MCF 10A (cell line): ENCODE data around the gene CPNE4. TPM values are rescaled to one million over a fixed set of nuclear protein-coding genes. Genes with fewer than 3 reads are reported as not detected.

Source experiments
- BruUV-seq: library from RNA; stranded (reverse); fragments of 400-500 nt; replicated peaks from 2 replicates; lab custom pipeline; 2021; lab: Mats Ljungman, UMichigan
- CTCF ChIA-PET: fragments of 300-600 bp; sonication (Branson Sonifier 250); formaldehyde crosslinking; extraction: SDS; loops from one replicate; lab custom pipeline; 2021; ENCODE audit warnings: antibody characterized with exemption, inconsistent platforms; lab: Yijun Ruan, JAX
- POLR2A ChIA-PET: fragments of 300-600, 350-650 bp; sonication (Branson Sonifier 250); formaldehyde crosslinking; extraction: SDS; loops from one replicate; lab custom pipeline; 2020; ENCODE audit warnings: antibody characterized with exemption, inconsistent platforms; lab: Yijun Ruan, JAX
- DNase-seq: peaks from one replicate; pipeline ENCODE4 v3.0.0-alpha.2; 2018; ENCODE audit not compliant: unreplicated experiment
- H3K27ac Mint-ChIP-seq: one replicate; pipeline ENCODE4 v1.8.0; 2022; ENCODE audit warnings: mild to moderate bottlenecking, low read depth, mixed read lengths; ENCODE audit not compliant: unreplicated experiment
- H3K27me3 Mint-ChIP-seq: one replicate; pipeline ENCODE4 v1.8.0; 2022; ENCODE audit warnings: mixed read lengths; ENCODE audit not compliant: insufficient read depth, unreplicated experiment
- H3K36me3 Mint-ChIP-seq: one replicate; pipeline ENCODE4 v1.8.0; 2022; ENCODE audit warnings: mild to moderate bottlenecking, moderate library complexity, mixed read lengths; ENCODE audit not compliant: insufficient read depth, unreplicated experiment
- H3K4me1 Mint-ChIP-seq: one replicate; pipeline ENCODE4 v1.8.0; 2022; ENCODE audit warnings: mixed read lengths; ENCODE audit not compliant: insufficient read depth, unreplicated experiment
- H3K4me3 Mint-ChIP-seq: one replicate; pipeline ENCODE4 v1.8.0; 2022; ENCODE audit warnings: mild to moderate bottlenecking, moderate library complexity, mixed read lengths; ENCODE audit not compliant: unreplicated experiment
- H3K9me3 Mint-ChIP-seq: one replicate; pipeline ENCODE4 v1.8.0; 2022; ENCODE audit warnings: mixed read lengths; ENCODE audit not compliant: unreplicated experiment
- intact Hi-C: fragments of 100-400 bp; cut with micrococcal nuclease; formaldehyde crosslinking; loops from 2 replicates; pipeline ENCODE4 v1.14.1; 2022
- total RNA-seq: library from RNA; stranded (reverse); gene quantifications from 2 replicates; pipeline ENCODE4 v1.2.3, GENCODE V29; 2022
- TF ChIP-seq, protein P1 (sequence below): fragments of 200-600 bp; IDR thresholded peaks from one replicate; pipeline ENCODE4 v1.8.0; 2022; ENCODE audit warnings: antibody characterized with exemption, mild to moderate bottlenecking; ENCODE audit not compliant: unreplicated experiment

The CPNE4 gene
- total RNA-seq, 1 experiment from 2014 or later, result not detected

DNA sequence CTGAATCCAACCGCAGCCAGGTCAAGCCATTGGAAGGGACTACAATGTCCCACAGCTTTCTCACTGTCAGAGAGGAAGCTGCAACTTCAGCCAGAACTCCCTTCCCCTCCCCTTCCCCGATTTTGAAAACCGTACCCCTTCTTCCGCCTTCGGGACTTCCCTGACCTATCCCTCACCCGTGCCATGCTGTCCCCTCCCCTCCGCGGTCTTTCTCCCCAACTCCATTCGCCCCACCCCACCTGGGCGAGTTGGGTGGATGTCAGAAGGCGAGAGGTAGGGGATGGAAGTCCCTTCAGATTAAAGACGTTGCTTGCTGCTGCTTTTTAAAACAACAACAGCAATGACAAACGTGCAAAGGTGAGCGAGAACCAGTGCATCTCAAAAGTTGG lies 723 bp downstream of the CPNE4 start:
- peak overlapping the region; percentile 73 for H3K4me3 Mint-ChIP-seq
- no peak for DNase-seq
- H3K36me3 Mint-ChIP-seq, result no peaks in the 10 kb centered on the region
- TF ChIP-seq, protein P1, sequence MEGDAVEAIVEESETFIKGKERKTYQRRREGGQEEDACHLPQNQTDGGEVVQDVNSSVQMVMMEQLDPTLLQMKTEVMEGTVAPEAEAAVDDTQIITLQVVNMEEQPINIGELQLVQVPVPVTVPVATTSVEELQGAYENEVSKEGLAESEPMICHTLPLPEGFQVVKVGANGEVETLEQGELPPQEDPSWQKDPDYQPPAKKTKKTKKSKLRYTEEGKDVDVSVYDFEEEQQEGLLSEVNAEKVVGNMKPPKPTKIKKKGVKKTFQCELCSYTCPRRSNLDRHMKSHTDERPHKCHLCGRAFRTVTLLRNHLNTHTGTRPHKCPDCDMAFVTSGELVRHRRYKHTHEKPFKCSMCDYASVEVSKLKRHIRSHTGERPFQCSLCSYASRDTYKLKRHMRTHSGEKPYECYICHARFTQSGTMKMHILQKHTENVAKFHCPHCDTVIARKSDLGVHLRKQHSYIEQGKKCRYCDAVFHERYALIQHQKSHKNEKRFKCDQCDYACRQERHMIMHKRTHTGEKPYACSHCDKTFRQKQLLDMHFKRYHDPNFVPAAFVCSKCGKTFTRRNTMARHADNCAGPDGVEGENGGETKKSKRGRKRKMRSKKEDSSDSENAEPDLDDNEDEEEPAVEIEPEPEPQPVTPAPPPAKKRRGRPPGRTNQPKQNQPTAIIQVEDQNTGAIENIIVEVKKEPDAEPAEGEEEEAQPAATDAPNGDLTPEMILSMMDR, result no peak
- ChIA-PET CTCF (interaction anchor here (0.6 to 8.7 kb wide), 15 partner anchors 9 to 986 kb away, joined by 3 to 447 read pairs (median 4); no protein-coding TSS in a partner anchor), POLR2A (no interaction called here)
- H3K4me1 Mint-ChIP-seq, result peaks cover 10% of the 10 kb centered on the region
- no TSS peak for BruUV-seq
- intact Hi-C loops, result no loop called here
- H3K9me3 Mint-ChIP-seq, result no peaks in the 10 kb centered on the region
- peaks cover 44% of the 10 kb centered on the region for H3K27me3 Mint-ChIP-seq
- H3K27ac Mint-ChIP-seq, result no peak overlapping the region

DNA sequence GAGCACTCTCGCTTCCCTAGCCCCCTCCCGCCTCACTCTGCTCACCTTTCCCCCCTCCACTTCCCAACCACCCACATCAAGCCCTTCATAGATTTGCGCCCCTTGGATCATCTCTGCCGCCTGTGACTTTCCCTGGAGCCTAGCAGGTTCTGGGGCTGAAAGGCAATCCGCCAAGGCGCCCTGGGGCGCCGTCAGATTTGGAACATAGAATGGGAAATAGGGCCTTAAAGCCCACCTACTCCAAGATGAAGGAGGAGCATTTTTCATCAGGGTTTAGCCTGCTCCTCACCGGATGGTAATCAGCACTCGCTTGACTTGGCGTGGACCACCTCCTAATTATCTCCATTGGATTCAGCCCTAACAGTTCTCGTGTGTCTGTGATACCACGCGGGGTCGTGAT lies 1.3 kb downstream of the CPNE4 start:
- TF ChIP-seq, protein P1, result no peak
- peaks cover 44% of the 10 kb centered on the region for H3K27me3 Mint-ChIP-seq
- BruUV-seq, result no TSS peak
- intact Hi-C loops, result no loop called here
- no peak overlapping the region for H3K4me3 Mint-ChIP-seq
- CTCF ChIA-PET, result interaction anchor here (0.6 to 8.7 kb wide), 8 partner anchors 25 to 238 kb away, joined by 3 to 447 read pairs (median 6); no protein-coding TSS in a partner anchor
- H3K9me3 Mint-ChIP-seq, result no peaks in the 10 kb centered on the region
- POLR2A ChIA-PET, result no interaction called here
- H3K36me3 Mint-ChIP-seq, result no peaks in the 10 kb centered on the region
- peaks cover 10% of the 10 kb centered on the region for H3K4me1 Mint-ChIP-seq
- no peak for DNase-seq
- no peak overlapping the region for H3K27ac Mint-ChIP-seq

DNA sequence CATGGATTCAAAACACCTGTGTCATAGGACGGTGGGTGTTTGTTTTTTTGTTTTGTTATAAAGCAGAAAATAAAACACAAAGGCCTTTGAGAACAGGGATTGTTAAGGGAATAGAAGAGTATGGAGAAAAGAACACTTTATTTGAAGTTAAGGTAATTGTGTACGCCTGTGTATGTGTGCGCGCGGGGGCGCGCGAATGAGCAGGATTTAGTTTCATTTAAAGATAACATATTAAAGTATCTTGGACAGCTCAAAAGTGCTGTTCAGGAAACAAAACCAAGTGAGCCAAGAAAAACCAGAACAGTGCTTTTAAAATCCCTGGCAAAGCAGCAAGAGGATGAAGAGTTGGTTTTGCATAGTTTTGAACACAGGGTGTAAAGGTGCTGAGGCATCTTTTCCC lies 1.9 kb downstream of the CPNE4 start:
- Mint-ChIP-seq H3K27ac (no peak overlapping the region), H3K4me3 (no peak overlapping the region), H3K36me3 (no peaks in the 10 kb centered on the region), H3K9me3 (no peaks in the 10 kb centered on the region), H3K4me1 (peaks cover 10% of the 10 kb centered on the region), H3K27me3 (peaks cover 44% of the 10 kb centered on the region)
- no peak for DNase-seq
- ChIA-PET CTCF (interaction anchor here (0.6 to 8.7 kb wide), 7 partner anchors 13 to 238 kb away, joined by 3 to 447 read pairs (median 4); no protein-coding TSS in a partner anchor), POLR2A (interaction anchor here (0.6 to 0.8 kb wide), 2 partner anchors 381 to 1266 kb away, joined by 3 to 5 read pairs; no protein-coding TSS in a partner anchor)
- BruUV-seq, result no TSS peak
- TF ChIP-seq, protein P1, result no peak
- intact Hi-C loops, result no loop called here

DNA sequence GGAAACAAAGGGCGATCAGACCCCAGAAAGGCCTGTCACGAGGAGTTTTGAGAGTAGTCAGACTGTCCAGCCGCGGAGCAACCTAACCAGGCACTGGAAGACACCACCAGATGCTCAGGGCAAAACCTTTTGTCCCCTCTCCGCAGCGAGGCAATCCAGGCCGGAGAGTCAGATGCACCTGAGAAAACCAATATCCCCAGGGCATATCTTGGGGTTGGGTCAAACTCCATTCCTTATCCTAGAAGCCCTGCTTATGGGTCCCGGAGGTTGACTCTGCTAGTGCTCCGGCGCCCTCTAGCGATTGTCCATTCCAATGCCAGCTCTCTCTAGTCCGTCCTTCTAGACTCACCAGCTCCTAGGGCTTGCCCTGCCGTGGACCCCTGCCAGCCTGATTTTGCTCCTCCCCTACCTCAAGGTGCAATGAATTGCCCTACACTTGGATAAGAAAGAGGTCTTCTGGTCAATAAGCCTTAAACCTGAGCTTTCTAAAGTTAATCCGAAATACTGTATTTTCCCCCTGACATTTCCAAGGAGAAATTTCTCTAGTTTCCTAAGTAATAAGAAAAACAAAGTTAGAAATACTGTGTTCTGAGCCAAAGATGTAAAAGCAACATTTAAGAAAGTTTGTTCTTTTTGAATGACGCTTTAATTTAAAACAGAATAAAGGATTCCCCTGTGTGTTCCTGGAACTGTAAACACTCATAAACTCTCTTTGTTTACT lies 5.5 kb downstream of the CPNE4 start:
- intact Hi-C loops, result loop anchor here (1.0 to 5.0 kb wide), 3 partner anchors 23 to 997 kb away; no protein-coding TSS in a partner anchor
- no peak overlapping the region for H3K27ac Mint-ChIP-seq
- BruUV-seq, result no TSS peak
- H3K4me1 Mint-ChIP-seq, result peaks cover 3% of the 10 kb centered on the region
- peaks cover 39% of the 10 kb centered on the region for H3K27me3 Mint-ChIP-seq
- ChIA-PET CTCF (interaction anchor here (0.6 to 4.8 kb wide), 34 partner anchors 9 to 1452 kb away, joined by 3 to 104 read pairs (median 4); no protein-coding TSS in a partner anchor), POLR2A (interaction anchor here (1.4 kb wide), 1 partner anchor 8 kb away, joined by 5 read pairs; no protein-coding TSS in a partner anchor)
- peak; percentile 90 for DNase-seq
- TF ChIP-seq, protein P1, result peak; percentile 88
- H3K9me3 Mint-ChIP-seq, result no peaks in the 10 kb centered on the region
- H3K36me3 Mint-ChIP-seq, result no peaks in the 10 kb centered on the region
- no peak overlapping the region for H3K4me3 Mint-ChIP-seq
